ENCODE results near the gene WIPF1. TPM values are rescaled to one million over a fixed set of nuclear protein-coding genes. Genes with fewer than 3 reads are reported as not detected.
"Not testable (repeated sequence)": the region's sequence is repeated elsewhere in the genome, so short reads cannot be mapped to it uniquely, and the experiment has no call there.

Gene WIPF1
- total RNA-seq, 2 donors from 2014 or later: 284 to 319 TPM

- peaks cover 12 to 17% of the 10 kb centered on the region in 2 donors for H3K4me1 Mint-ChIP-seq (ENCODE audit: low read depth in 2 of 2)
- ATAC-seq: not testable (repeated sequence)
Observed at GRCh38 chr2:174548646-174549045, 49.0 kb downstream of the WIPF1 start.

GRCh38 chr2:174548021-174548420, 49.6 kb downstream of the WIPF1 start:
- H3K27ac Mint-ChIP-seq: not testable (repeated sequence)
- peaks cover 12 to 14% of the 10 kb centered on the region in 2 donors for H3K4me1 Mint-ChIP-seq (ENCODE audit: low read depth in 2 of 2)

More at GRCh38 chr2:174548646-174549045, 49.0 kb downstream of the WIPF1 start:
- not testable (repeated sequence) for H3K4me3 Mint-ChIP-seq; H3K36me3 Mint-ChIP-seq; H3K27ac Mint-ChIP-seq; H3K27me3 Mint-ChIP-seq; H3K9me3 Mint-ChIP-seq; DNase-seq (ENCODE audit: low spot score)

GRCh38 chr2:174546519-174547506, 50.8 kb downstream of the WIPF1 start:
- Mint-ChIP-seq H3K27me3 (no peaks in the 10 kb centered on the region), H3K4me3 (no peak overlapping the region), H3K4me1 (ENCODE audit: low read depth in 2 of 2) (peaks cover 2 to 6% of the 10 kb centered on the region in 2 donors), H3K27ac (peak overlapping the region in 1 of 2 donors; percentile 10), H3K9me3 (no peaks in the 10 kb centered on the region), H3K36me3 (no peaks in the 10 kb centered on the region)
- DNase-seq (ENCODE audit: low spot score) (no peak), ATAC-seq (peak; percentile 43 to 60)

More at GRCh38 chr2:174548021-174548420, 49.6 kb downstream of the WIPF1 start:
- DNase-seq (ENCODE audit: low spot score); H3K36me3 Mint-ChIP-seq; H3K9me3 Mint-ChIP-seq; H3K4me3 Mint-ChIP-seq; H3K27me3 Mint-ChIP-seq; ATAC-seq: not testable (repeated sequence)

- H3K27ac Mint-ChIP-seq: no peak overlapping the region
- no peak overlapping the region for H3K4me3 Mint-ChIP-seq
- no peaks in the 10 kb centered on the region for H3K36me3 Mint-ChIP-seq
- DNase-seq (ENCODE audit: low spot score) (no peak), ATAC-seq (no peak)
- peaks cover 0 to 3% of the 10 kb centered on the region in 2 donors for H3K4me1 Mint-ChIP-seq (ENCODE audit: low read depth in 2 of 2)
- H3K27me3 Mint-ChIP-seq: no peaks in the 10 kb centered on the region
- H3K9me3 Mint-ChIP-seq: no peaks in the 10 kb centered on the region
Observed at GRCh38 chr2:174545240-174545639, 52.4 kb downstream of the WIPF1 start.

GRCh38 chr2:174544802-174545201, 52.8 kb downstream of the WIPF1 start:
- H3K4me3 Mint-ChIP-seq: no peak overlapping the region
- ATAC-seq (no peak), DNase-seq (ENCODE audit: low spot score) (no peak)
- peaks cover 0 to 3% of the 10 kb centered on the region in 2 donors for H3K4me1 Mint-ChIP-seq (ENCODE audit: low read depth in 2 of 2)
- no peaks in the 10 kb centered on the region for H3K9me3 Mint-ChIP-seq
- H3K27ac Mint-ChIP-seq: no peak overlapping the region
- H3K27me3 Mint-ChIP-seq: no peaks in the 10 kb centered on the region
- no peaks in the 10 kb centered on the region for H3K36me3 Mint-ChIP-seq

- Mint-ChIP-seq H3K4me3 (no peak overlapping the region), H3K36me3 (no peaks in the 10 kb centered on the region), H3K27me3 (no peaks in the 10 kb centered on the region), H3K4me1 (ENCODE audit: low read depth in 2 of 2) (peaks cover 0 to 3% of the 10 kb centered on the region in 2 donors), H3K9me3 (no peaks in the 10 kb centered on the region), H3K27ac (no peak overlapping the region)
- DNase-seq (ENCODE audit: low spot score) (no peak), ATAC-seq (no peak)
Observed at GRCh38 chr2:174544156-174544555, 53.4 kb downstream of the WIPF1 start.

DNA sequence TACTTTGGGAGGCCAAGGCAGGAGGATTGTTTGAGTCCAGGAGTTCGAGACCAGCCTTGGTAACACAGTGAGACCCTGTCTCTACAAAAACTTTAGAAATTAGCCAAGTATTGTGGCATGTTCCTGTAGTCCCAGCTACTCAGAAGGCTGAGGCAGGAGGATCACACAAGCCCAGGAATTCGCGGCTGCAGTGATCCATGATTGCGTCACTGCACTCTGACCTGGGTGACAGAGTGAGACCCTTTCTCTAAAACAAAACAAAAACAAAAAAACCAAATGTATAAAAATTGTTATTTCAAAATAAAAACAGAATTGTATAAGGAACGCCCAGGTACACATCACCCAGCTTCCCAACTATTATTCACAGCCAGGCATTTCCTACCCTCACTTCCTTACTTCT, 56.7 kb downstream of the WIPF1 start:
- Mint-ChIP-seq H3K4me3 (no peak overlapping the region), H3K9me3 (no peaks in the 10 kb centered on the region), H3K27me3 (peaks cover 0 to 4% of the 10 kb centered on the region in 2 donors), H3K4me1 (ENCODE audit: low read depth in 2 of 2) (no peaks in the 10 kb centered on the region), H3K36me3 (no peaks in the 10 kb centered on the region), H3K27ac (no peak overlapping the region)
- no peak for ATAC-seq
- DNase-seq (ENCODE audit: low spot score): no peak

DNA sequence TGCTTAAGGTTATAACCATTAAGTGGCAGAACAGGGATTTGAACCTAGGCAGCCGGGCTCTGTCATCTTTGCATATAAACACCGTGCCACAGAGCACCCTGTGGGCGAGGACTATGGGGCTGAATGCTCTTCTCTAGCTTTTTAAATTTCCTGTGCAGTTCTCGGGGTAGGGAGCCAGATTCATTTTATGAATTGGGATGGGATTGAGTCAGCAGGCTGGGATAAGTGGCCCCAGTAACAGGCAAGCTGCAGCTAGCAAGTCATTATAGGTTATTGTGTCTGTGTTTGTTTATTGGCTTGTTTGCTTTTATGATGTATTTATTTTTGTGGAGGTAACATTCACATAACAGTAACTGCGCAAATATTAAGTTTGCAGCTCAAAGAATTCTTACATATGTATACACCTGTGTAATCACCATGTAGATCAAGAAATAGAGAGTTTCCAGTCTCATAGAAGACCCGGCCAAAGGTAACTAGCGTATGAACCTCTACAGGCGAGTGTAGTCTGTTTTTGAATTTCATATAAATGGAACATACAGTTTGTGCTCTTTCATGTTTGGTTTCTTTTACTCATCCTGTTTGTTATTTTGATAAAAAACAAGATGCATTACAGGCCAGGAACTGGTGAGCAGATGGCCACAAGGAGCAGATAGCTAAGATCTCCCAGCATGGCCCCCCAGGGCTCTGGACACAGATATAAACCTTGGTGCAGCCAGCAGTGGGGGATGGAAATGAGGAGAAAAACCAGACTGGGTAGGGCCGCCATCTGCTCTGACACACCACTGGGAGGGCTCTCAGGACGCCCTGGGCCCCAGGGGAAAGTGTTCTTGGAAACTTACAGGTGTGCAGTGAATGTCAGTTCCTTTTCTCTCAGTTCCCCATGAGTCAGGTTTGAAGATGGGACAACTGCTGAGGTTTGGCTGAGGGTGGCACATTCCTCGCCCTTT, 61.6 kb downstream of the WIPF1 start:
- ATAC-seq (no peak), DNase-seq (ENCODE audit: low spot score) (no peak)
- H3K27ac Mint-ChIP-seq: no peak overlapping the region
- H3K36me3 Mint-ChIP-seq: no peaks in the 10 kb centered on the region
- H3K27me3 Mint-ChIP-seq: peaks cover 8 to 10% of the 10 kb centered on the region in 2 donors
- no peaks in the 10 kb centered on the region for H3K4me1 Mint-ChIP-seq (ENCODE audit: low read depth in 2 of 2)
- no peak overlapping the region for H3K4me3 Mint-ChIP-seq
- no peaks in the 10 kb centered on the region for H3K9me3 Mint-ChIP-seq

DNA sequence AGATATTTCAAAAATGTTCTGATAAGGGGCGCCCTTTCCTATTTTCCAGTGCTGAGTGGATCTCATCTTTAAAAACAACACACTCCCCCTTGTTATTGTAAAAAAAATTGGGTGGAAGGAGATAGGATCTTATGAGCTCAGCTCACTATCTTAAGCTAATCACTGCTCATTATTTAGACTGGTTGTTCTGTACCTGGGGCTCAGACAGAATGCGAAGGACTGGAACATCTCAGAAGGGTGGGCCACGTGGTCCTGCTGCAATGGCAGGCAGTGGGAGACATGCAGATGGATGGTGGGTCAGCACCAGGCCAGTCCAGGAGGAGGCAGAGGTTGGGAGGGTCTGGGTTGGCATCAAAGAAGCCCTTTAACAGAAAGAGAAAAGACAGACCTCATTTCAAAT, 62.5 kb downstream of the WIPF1 start:
- no peak for DNase-seq (ENCODE audit: low spot score)
- no peak for ATAC-seq
- Mint-ChIP-seq H3K27ac (no peak overlapping the region), H3K4me1 (ENCODE audit: low read depth in 2 of 2) (no peaks in the 10 kb centered on the region), H3K9me3 (no peaks in the 10 kb centered on the region), H3K27me3 (peaks cover 8 to 10% of the 10 kb centered on the region in 2 donors), H3K36me3 (no peaks in the 10 kb centered on the region), H3K4me3 (no peak overlapping the region)

DNA sequence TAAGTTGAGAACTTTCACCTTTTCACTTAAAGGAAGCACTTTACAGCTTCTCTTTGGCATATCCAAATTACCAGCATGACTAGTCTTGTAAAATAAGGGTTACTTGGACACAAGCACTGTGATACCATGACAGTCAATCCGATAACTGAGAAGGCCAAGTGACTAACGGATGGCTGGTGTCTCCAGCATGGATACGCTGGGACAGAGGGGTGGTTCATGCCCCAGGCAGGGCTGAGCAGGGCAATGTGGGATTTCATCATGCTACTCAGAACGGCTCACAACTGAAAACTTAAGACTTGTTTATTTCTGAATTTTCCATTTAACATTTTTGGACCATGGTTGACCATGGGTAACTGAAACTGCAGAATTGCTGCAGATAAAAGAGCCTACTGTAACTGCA, 67.7 kb downstream of the WIPF1 start:
- no peaks in the 10 kb centered on the region for H3K4me1 Mint-ChIP-seq (ENCODE audit: low read depth in 2 of 2)
- H3K27me3 Mint-ChIP-seq: peaks cover 1 to 4% of the 10 kb centered on the region in 2 donors
- H3K9me3 Mint-ChIP-seq: no peaks in the 10 kb centered on the region
- ATAC-seq: no peak
- no peaks in the 10 kb centered on the region for H3K36me3 Mint-ChIP-seq
- DNase-seq (ENCODE audit: low spot score): no peak
- H3K4me3 Mint-ChIP-seq: no peak overlapping the region
- no peak overlapping the region for H3K27ac Mint-ChIP-seq

DNA sequence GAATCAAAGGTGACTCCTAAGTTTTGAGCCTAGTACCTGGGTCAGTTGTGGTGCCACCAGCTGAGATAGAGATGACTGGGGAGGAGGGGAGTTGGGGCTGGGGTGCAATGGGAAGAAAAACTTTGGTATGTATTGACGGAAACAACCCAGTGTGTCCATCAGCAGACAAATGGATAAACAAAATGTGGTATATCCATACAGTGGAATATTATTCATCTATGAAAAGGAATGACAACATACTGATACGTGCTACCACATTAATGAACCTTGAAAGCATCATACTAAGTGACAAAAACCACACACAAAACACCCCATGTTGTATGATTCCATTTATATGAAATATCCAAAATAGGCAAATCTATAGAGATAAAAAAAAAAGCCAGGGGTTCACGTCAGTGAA, 69.6 kb downstream of the WIPF1 start:
- Mint-ChIP-seq H3K9me3 (no peaks in the 10 kb centered on the region), H3K36me3 (peaks cover 5% of the 10 kb centered on the region), H3K4me1 (ENCODE audit: low read depth in 2 of 2) (peaks cover 5 to 7% of the 10 kb centered on the region in 2 donors), H3K4me3 (no peak overlapping the region), H3K27ac (no peak overlapping the region), H3K27me3 (peaks cover 0 to 7% of the 10 kb centered on the region in 2 donors)
- no peak for ATAC-seq
- DNase-seq (ENCODE audit: low spot score): no peak

DNA sequence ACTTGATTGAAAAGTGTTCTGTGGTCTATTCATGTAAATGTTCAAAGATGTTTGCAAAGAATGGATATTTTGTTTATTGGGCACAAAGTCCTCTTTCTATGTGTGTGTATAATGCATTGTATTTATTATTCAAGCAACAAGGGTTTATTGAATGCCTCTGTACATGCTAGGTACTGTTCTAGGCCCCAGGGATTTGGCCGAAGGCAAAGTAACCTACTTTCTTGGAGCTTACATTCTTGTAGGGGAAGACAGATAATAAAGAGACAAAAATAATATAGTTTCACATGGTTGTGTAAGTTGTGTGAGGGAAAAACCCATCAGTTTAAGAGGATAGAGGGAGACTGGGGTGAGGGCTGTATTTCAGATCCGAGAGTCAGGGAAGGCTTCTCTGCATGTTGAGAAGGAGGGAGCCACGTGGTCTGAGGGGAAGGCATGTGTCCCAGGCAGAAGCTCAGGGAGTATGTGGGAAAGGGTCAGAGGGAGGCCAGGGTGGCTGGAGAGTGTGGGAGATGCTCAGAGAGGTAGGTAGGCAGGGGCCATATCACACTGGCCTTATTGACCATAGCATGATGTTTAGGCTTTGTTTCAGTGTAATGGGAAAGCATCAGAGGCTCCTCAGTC, 70.4 kb downstream of the WIPF1 start:
- Mint-ChIP-seq H3K36me3 (peaks cover 5% of the 10 kb centered on the region), H3K9me3 (no peaks in the 10 kb centered on the region), H3K27ac (no peak overlapping the region), H3K27me3 (peaks cover 0 to 7% of the 10 kb centered on the region in 2 donors), H3K4me1 (ENCODE audit: low read depth in 2 of 2) (peaks cover 5 to 7% of the 10 kb centered on the region in 2 donors), H3K4me3 (no peak overlapping the region)
- DNase-seq (ENCODE audit: low spot score) (no peak), ATAC-seq (no peak)

- H3K4me3 Mint-ChIP-seq: no peak overlapping the region
- H3K9me3 Mint-ChIP-seq: no peaks in the 10 kb centered on the region
- no peak overlapping the region for H3K27ac Mint-ChIP-seq
- ATAC-seq: no peak
- H3K36me3 Mint-ChIP-seq: peaks cover 5% of the 10 kb centered on the region
- peaks cover 5 to 9% of the 10 kb centered on the region in 2 donors for H3K4me1 Mint-ChIP-seq (ENCODE audit: low read depth in 2 of 2)
- H3K27me3 Mint-ChIP-seq: peaks cover 0 to 9% of the 10 kb centered on the region in 2 donors
- DNase-seq (ENCODE audit: low spot score): no peak
Observed at GRCh38 chr2:174524527-174524926, 73.1 kb downstream of the WIPF1 start.

Data from natural killer cell treated with Interleukin-12 subunit alpha and Interleukin-12 subunit beta and Interleukin-15 and Interleukin-18, amount 100 ng/mL, for 72 hours (primary cell).